Psoas muscle (tissue), 8 donors: ENCODE data around the gene JOSD2. TPM values are rescaled to one million over a fixed set of nuclear protein-coding genes. Genes with fewer than 3 reads are reported as not detected.

Source experiments
- ATAC-seq, 4 donors: fragments of 200-7000 bp; cut with Tn5 transposase; one replicate each; pipeline ENCODE4 v1.9.1; 2020; ENCODE audit warnings: moderate library complexity in 3 of 4, mild to moderate bottlenecking in 2 of 4
- DNase-seq, 2 donors: peaks; one replicate each; pipeline ENCODE4 v3.0.0-alpha.2; 2020
- H3K27ac ChIP-seq: fragments of 200-600 bp; one replicate; pipeline ENCODE4 v1.8.0; 2022
- H3K27me3 ChIP-seq, 3 donors: fragments of 200-600 bp in 1 of 3; one replicate each; pipeline versions ENCODE4 v1.6.1 to v1.8.0; 2013 to 2022; ENCODE audit warnings: low read length in 2 of 3, mild to moderate bottlenecking in 2 of 3, moderate library complexity in 1 of 3; ENCODE audit not compliant: insufficient read depth in 3 of 3
- H3K36me3 ChIP-seq, 2 donors: fragments of 200-600 bp in 1 of 2; one replicate each; pipeline versions ENCODE4 v1.6.1 to v1.8.0; 2013 to 2022; ENCODE audit warnings: low read depth in 1 of 2, mild to moderate bottlenecking in 1 of 2, moderate library complexity in 1 of 2; ENCODE audit not compliant: insufficient read depth in 1 of 2
- H3K4me1 ChIP-seq: fragments of 200-600 bp; one replicate; pipeline ENCODE4 v1.8.0; 2022
- H3K4me3 ChIP-seq: fragments of 200-600 bp; one replicate; pipeline ENCODE4 v1.8.0; 2022; ENCODE audit warnings: mild to moderate bottlenecking
- H3K9me3 ChIP-seq: fragments of 200-600 bp; one replicate; pipeline ENCODE4 v1.8.0; 2022
- CTCF ChIP-seq: fragments of 200-600 bp; IDR thresholded peaks from one replicate; pipeline ENCODE4 v1.8.0; 2022; ENCODE audit warnings: antibody characterized with exemption
- WGBS, 3 donors: extraction: QIAGEN DNeasy Blood & Tissue Kit; methylation state at CpG; one replicate each; pipeline versions ENCODE4 v1.1.6 to v1.1.7; 2013; 5-methylcytosine and 5-hydroxymethylcytosine counted together
- intact Hi-C, 2 donors: fragments of 100-400 bp; cut with DNase I; formaldehyde crosslinking; loops; one replicate each; pipeline versions ENCODE4 v1.11.0 to v1.14.2; 2022
- polyA plus RNA-seq, 3 donors: library from polyadenylated mRNA; stranded (reverse); fragments of 200-250 nt; gene quantifications; one replicate each; pipeline ENCODE4 v1.2.3, GENCODE V29; 2013
- total RNA-seq, 4 donors: library from RNA; stranded (reverse); fragmentation: NEBNext Ultra II Directional in 2 of 4; extraction: Animal tissue kit (Norgen Biotek cat#: 25700) in 2 of 4; gene quantifications; one replicate each; pipeline versions ENCODE4 v1.2.1 to v1.2.4, GENCODE V29; 2021 to 2023
- donor health status: healthy with polysubstance abuse.
- donor health status: DM: no; HTN: no; CAD: no; lungs with moderate emphysema.
- donor health status: Bipolar disorder and iron deficiency.
- donor health status: healthy.
- donor health status: DM: yes; HTN: yes; CAD: no.
- donor health status: DM: no; HTN: no; CAD: no.
- donor health status: DM: no; HTN: no; CAD: no.
- donor health status: DM: yes; HTN: yes; CAD: no.

Gene JOSD2
- total and polyA plus RNA-seq, 7 donors, result 28.5 to 87.2 (median 41.0) TPM

- H3K27ac ChIP-seq, result peak overlapping the region; percentile 82
- no peak overlapping the region for H3K4me3 ChIP-seq
- DNase-seq, result no peak
- intact Hi-C loops, result no loop called here
- peaks cover 9% of the 10 kb centered on the region for H3K4me1 ChIP-seq
- peaks cover 0 to 25% of the 10 kb centered on the region in 2 donors for H3K36me3 ChIP-seq
- 41 to 52% (median 49%) methylated on average over 11 of the region's 11 CpGs for WGBS, 3 donors
- peak in 1 of 4 donors; percentile 2 for ATAC-seq
- TF ChIP-seq CTCF, result no peak
- peaks cover 0 to 2% (median 0%) of the 10 kb centered on the region in 3 donors for H3K27me3 ChIP-seq
- H3K9me3 ChIP-seq, result no peaks in the 10 kb centered on the region
Observed at GRCh38 chr19:50466706-50467039, 44.3 kb downstream of the JOSD2 start.

- peaks cover 9% of the 10 kb centered on the region for H3K4me1 ChIP-seq
- peaks cover 0 to 30% of the 10 kb centered on the region in 2 donors for H3K36me3 ChIP-seq
- no peaks in the 10 kb centered on the region for H3K9me3 ChIP-seq
- H3K27me3 ChIP-seq, result peaks cover 0 to 2% (median 0%) of the 10 kb centered on the region in 3 donors
- intact Hi-C loops, result no loop called here
- 20 to 29% (median 21%) methylated on average over 25 to 29 of the region's 29 CpGs for WGBS, 3 donors
- peak; percentile 25 for TF ChIP-seq CTCF
- ATAC-seq, result peak; percentile 73 to 86 (median 80)
- no peak overlapping the region for H3K4me3 ChIP-seq
- peak; percentile 60 to 87 for DNase-seq
- H3K27ac ChIP-seq, result peak overlapping the region; percentile 82
Observed at GRCh38 chr19:50465986-50466705, 44.8 kb downstream of the JOSD2 start.

GRCh38 chr19:50465000-50465399 is 46.0 kb downstream of the JOSD2 start:
- Histone ChIP-seq H3K27ac (peak overlapping the region; percentile 82), H3K4me1 (peaks cover 9% of the 10 kb centered on the region), H3K9me3 (no peaks in the 10 kb centered on the region), H3K4me3 (no peak overlapping the region), H3K27me3 (peaks cover 0 to 9% (median 2%) of the 10 kb centered on the region in 3 donors), H3K36me3 (peaks cover 0 to 41% of the 10 kb centered on the region in 2 donors)
- intact Hi-C loops, result loop anchor here (5.0 kb wide), 2 partner anchors 98 to 108 kb away; partner anchors contain the start of gene NAPSA (in 1 of the 2)
- WGBS, 3 donors, result 56 to 76% (median 62%) methylated on average over 11 to 13 of the region's 13 CpGs
- no peak for TF ChIP-seq CTCF
- ATAC-seq, result peak in 1 of 4 donors; percentile 5
- no peak for DNase-seq

GRCh38 chr19:50464348-50464747 is 46.6 kb downstream of the JOSD2 start:
- H3K36me3 ChIP-seq, result peaks cover 0 to 41% of the 10 kb centered on the region in 2 donors
- H3K9me3 ChIP-seq, result no peaks in the 10 kb centered on the region
- ATAC-seq (no peak), DNase-seq (no peak)
- peaks cover 0 to 9% (median 2%) of the 10 kb centered on the region in 3 donors for H3K27me3 ChIP-seq
- no peak overlapping the region for H3K4me3 ChIP-seq
- WGBS, 3 donors, result 59 to 70% (median 63%) methylated on average over 19 of the region's 19 CpGs
- intact Hi-C loops, result loop anchor here (5.0 kb wide), 2 partner anchors 97 to 107 kb away; partner anchors contain the start of gene NAPSA (in 1 of the 2)
- peaks cover 9% of the 10 kb centered on the region for H3K4me1 ChIP-seq
- H3K27ac ChIP-seq, result peak overlapping the region; percentile 82
- no peak for TF ChIP-seq CTCF
